ENCODE measurements around the gene NFE2L3. TPM values are rescaled to one million over a fixed set of nuclear protein-coding genes. Genes with fewer than 3 reads are reported as not detected.

Gene NFE2L3
- total RNA-seq, 1 donor from 2014 or later, result 50.4 TPM

DNA sequence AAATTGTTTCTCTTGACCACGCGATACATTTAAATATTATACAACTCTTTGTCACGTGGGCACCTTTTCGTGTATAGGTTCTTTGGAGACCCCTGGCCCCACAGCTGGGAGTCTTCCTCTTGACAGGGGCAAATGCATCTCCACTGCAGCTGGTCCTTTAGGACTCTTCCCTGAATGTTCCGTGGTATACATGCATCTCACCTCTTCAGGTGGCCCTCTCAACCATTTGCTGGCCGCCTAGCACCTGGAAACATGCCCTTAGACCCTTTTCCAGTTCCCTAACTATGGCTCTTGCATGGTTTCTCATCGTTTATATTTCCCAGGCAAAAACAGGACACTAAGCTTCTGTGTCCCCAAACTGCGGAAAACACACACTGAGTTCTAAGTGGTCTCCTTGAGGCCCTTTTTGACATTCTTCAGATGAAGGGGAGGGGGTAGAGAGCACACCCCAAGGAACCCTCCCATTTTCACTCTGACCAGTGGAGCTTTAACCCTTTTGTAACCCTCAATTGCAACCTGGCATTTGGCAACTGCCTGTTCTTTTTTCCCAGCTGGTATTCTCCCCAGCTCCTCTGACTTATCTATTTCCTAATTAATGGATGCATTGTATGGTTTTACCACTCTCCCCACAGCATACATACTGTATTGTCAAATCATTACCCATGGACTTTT lies 28.0 kb downstream of the NFE2L3 start:
- Histone ChIP-seq H4K20me1 (ENCODE audit: insufficient read depth, low read length) (peaks cover 38% of the 10 kb centered on the region), H3K36me3 (ENCODE audit: insufficient read depth, low read length) (peaks cover 4% of the 10 kb centered on the region), H3K79me2 (ENCODE audit: insufficient read depth, low read length) (no peaks in the 10 kb centered on the region), H3K9me3 (ENCODE audit: insufficient read depth, low read depth, low read length) (no peaks in the 10 kb centered on the region), H3K27me3 (ENCODE audit: insufficient read depth, low read length) (no peaks in the 10 kb centered on the region), H3K4me3 (ENCODE audit: insufficient read depth, low read depth, low read length) (no peak overlapping the region), H3K4me1 (ENCODE audit: insufficient read depth, low read length) (no peaks in the 10 kb centered on the region), H3K9ac (ENCODE audit: low read length) (no peak overlapping the region), H3K4me2 (ENCODE audit: low read length) (no peak overlapping the region), H3K27ac (ENCODE audit: low read depth, low read length) (no peak overlapping the region), H2AFZ (ENCODE audit: low read depth, low read length) (no peak overlapping the region)
- Mint-ChIP-seq H3K36me3 (ENCODE audit: low read depth, unreplicated experiment) (peaks cover 9% of the 10 kb centered on the region), H3K4me3 (ENCODE audit: unreplicated experiment) (no peak overlapping the region), H3K27ac (ENCODE audit: unreplicated experiment) (peak overlapping the region; percentile 53), H3K27me3 (ENCODE audit: low read depth, unreplicated experiment) (no peaks in the 10 kb centered on the region), H3K9me3 (ENCODE audit: unreplicated experiment) (no peaks in the 10 kb centered on the region), H3K4me1 (ENCODE audit: low read depth, unreplicated experiment) (peaks cover 15% of the 10 kb centered on the region)
- no peak for TF ChIP-seq EZH2 (IDR thresholded peaks at IDR 0.05; ENCODE audit: insufficient read depth, low read length)
- TF ChIP-seq, protein P1, sequence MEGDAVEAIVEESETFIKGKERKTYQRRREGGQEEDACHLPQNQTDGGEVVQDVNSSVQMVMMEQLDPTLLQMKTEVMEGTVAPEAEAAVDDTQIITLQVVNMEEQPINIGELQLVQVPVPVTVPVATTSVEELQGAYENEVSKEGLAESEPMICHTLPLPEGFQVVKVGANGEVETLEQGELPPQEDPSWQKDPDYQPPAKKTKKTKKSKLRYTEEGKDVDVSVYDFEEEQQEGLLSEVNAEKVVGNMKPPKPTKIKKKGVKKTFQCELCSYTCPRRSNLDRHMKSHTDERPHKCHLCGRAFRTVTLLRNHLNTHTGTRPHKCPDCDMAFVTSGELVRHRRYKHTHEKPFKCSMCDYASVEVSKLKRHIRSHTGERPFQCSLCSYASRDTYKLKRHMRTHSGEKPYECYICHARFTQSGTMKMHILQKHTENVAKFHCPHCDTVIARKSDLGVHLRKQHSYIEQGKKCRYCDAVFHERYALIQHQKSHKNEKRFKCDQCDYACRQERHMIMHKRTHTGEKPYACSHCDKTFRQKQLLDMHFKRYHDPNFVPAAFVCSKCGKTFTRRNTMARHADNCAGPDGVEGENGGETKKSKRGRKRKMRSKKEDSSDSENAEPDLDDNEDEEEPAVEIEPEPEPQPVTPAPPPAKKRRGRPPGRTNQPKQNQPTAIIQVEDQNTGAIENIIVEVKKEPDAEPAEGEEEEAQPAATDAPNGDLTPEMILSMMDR (IDR thresholded peaks at IDR 0.05; ENCODE audit: insufficient read depth, low read depth, low read length), result no peak
- FAIRE-seq, result no peak
- no peak for DNase-seq (ENCODE audit: low read depth)

DNA sequence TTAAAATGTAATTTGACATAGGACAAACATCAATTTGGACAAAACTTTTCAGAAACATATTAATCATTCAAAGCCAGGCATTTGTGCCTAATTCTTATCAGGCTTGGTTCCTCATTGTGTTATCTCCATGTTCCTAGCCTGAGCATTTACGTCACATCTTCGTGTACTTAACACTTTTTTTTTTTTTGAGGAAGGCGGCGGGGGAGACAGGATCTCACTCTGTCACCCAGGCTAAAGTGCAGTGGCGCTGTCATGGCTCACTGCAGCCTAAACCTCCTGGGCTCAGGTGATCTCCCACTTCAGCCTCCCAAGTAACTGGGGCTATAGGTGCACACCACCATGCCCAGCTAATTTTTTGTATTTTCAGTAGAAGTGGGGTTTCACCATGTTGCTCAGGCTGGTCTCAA lies 28.8 kb downstream of the NFE2L3 start:
- no peak overlapping the region for H3K4me2 ChIP-seq (ENCODE audit: low read length)
- H3K9ac ChIP-seq (ENCODE audit: low read length), result no peak overlapping the region
- H4K20me1 ChIP-seq (ENCODE audit: insufficient read depth, low read length), result peaks cover 43% of the 10 kb centered on the region
- H3K27ac ChIP-seq (ENCODE audit: low read depth, low read length), result no peak overlapping the region
- Mint-ChIP-seq H3K9me3 (ENCODE audit: unreplicated experiment) (no peaks in the 10 kb centered on the region), H3K4me3 (ENCODE audit: unreplicated experiment) (no peak overlapping the region), H3K4me1 (ENCODE audit: low read depth, unreplicated experiment) (peaks cover 19% of the 10 kb centered on the region), H3K27ac (ENCODE audit: unreplicated experiment) (no peak overlapping the region), H3K36me3 (ENCODE audit: low read depth, unreplicated experiment) (peaks cover 9% of the 10 kb centered on the region), H3K27me3 (ENCODE audit: low read depth, unreplicated experiment) (no peaks in the 10 kb centered on the region)
- H3K79me2 ChIP-seq (ENCODE audit: insufficient read depth, low read length), result no peaks in the 10 kb centered on the region
- H3K36me3 ChIP-seq (ENCODE audit: insufficient read depth, low read length), result peaks cover 6% of the 10 kb centered on the region
- DNase-seq (ENCODE audit: low read depth), result no peak
- TF ChIP-seq, protein P1 (IDR thresholded peaks at IDR 0.05; ENCODE audit: insufficient read depth, low read depth, low read length), result no peak
- no peak for TF ChIP-seq EZH2 (IDR thresholded peaks at IDR 0.05; ENCODE audit: insufficient read depth, low read length)
- H2AFZ ChIP-seq (ENCODE audit: low read depth, low read length), result no peak overlapping the region
- H3K9me3 ChIP-seq (ENCODE audit: insufficient read depth, low read depth, low read length), result no peaks in the 10 kb centered on the region
- no peaks in the 10 kb centered on the region for H3K4me1 ChIP-seq (ENCODE audit: insufficient read depth, low read length)
- no peak overlapping the region for H3K4me3 ChIP-seq (ENCODE audit: insufficient read depth, low read depth, low read length)
- H3K27me3 ChIP-seq (ENCODE audit: insufficient read depth, low read length), result no peaks in the 10 kb centered on the region
- FAIRE-seq, result no peak
